B cell (primary cell): Measurements from ENCODE around the gene BNC2.

Source experiments
- CTCF ChIP-seq: fragments of 200-600 bp; IDR thresholded peaks from one replicate; pipeline ENCODE4 v1.8.0; 2022; ENCODE audit warnings: antibody characterized with exemption, mild to moderate bottlenecking
- EZH2 ChIP-seq: IDR thresholded peaks from 2 replicates; pipeline ENCODE4 v1.6.1; 2012; ENCODE audit warnings: borderline replicate concordance, low read depth, mild to moderate bottlenecking, moderate library complexity, low read length; ENCODE audit not compliant: insufficient read depth, poor library complexity, severe bottlenecking

DNA sequence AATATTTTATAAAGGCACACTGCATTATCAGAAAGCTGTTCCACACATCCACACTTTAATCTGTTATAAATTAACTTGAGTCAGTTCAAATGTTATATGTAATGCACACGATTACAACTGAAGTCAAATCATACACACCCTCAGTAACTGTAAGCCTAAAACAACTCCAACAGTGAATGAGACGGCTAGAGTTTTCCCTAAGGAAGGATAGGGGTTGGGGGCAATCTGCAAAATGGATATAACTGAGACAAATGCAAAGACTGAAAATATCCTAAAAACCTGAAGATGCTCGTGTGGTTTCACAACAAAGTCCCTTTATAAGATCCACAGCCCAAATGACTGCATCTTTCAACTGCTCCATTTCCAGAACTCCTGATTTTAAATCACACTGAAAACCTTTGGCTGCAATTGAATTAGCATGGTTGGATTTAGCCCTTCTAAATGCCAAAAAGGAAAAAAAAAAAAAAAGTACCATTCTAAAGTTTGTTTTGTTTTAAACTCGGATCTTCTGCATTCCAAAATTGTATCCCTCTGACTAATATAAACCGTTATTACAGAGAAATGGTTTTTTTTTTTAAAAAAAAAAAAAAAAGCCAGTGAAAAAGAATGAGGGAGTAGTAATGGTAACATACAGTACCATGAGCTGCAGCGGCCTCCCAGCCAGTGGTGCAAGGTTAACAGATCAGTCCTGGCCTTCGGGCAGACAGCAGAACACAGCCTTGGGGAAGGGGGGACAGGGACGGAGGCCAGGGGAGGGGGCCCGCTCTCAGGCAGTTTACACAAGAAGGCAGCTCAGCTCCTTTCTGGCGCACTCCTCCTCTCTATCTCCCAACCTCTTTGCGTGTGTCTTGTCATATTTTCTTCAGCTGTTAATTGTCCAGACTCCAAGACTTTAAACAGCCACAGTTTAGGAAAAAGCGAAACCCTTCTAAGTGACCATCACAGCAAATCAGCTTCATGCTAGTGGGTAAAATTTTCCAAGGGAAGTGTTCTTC lies 166.1 kb downstream of the BNC2 start:
- TF ChIP-seq CTCF = no peak
- TF ChIP-seq EZH2 = no peak
